WTC11 (cell line): ENCODE measurements around the gene RNF224. TPM values are rescaled to one million over a fixed set of nuclear protein-coding genes. Genes with fewer than 3 reads are reported as not detected.

ENCODE experiments used
- ATAC-seq: fragments of 200-7000 bp; cut with Tn5 transposase; 2 replicates; pipeline ENCODE4 v1.10.0; 2021; ENCODE audit warnings: mild to moderate bottlenecking, moderate library complexity
- CTCF ChIA-PET: fragments of 300-600 bp; sonication (Branson Sonifier 250); formaldehyde crosslinking; loops from one replicate; lab custom pipeline; 2021; ENCODE audit warnings: antibody characterized with exemption; lab: Charles Lee
- POLR2A ChIA-PET: fragments of 350-600 bp; sonication (Branson Sonifier 250); formaldehyde crosslinking; loops from one replicate; lab custom pipeline; 2021; ENCODE audit warnings: antibody characterized with exemption; lab: Charles Lee
- DNase-seq: peaks from one replicate; pipeline ENCODE4 v3.0.0; 2021; ENCODE audit warnings: low spot score
- H3K27ac Mint-ChIP-seq: 2 replicates; pipeline ENCODE4 v1.8.0; 2021; ENCODE audit warnings: mixed read lengths
- H3K27me3 Mint-ChIP-seq: 2 replicates; pipeline ENCODE4 v1.8.0; 2021; ENCODE audit warnings: low read depth, mild to moderate bottlenecking, moderate library complexity, mixed read lengths
- H3K36me3 Mint-ChIP-seq: 2 replicates; pipeline ENCODE4 v1.8.0; 2021; ENCODE audit warnings: mixed read lengths
- H3K4me1 Mint-ChIP-seq: 2 replicates; pipeline ENCODE4 v1.8.0; 2022; ENCODE audit warnings: mixed read lengths
- H3K4me3 Mint-ChIP-seq: 2 replicates; pipeline ENCODE4 v1.8.0; 2021; ENCODE audit warnings: mild to moderate bottlenecking, moderate library complexity, mixed read lengths
- H3K9me3 Mint-ChIP-seq: 2 replicates; pipeline ENCODE4 v1.8.0; 2021; ENCODE audit warnings: mixed read lengths
- ATF3 ChIP-seq: sonication (generic); formaldehyde crosslinking; conservative IDR thresholded peaks from 2 replicates; pipeline ENCODE4 v1.8.1; 2022; ENCODE audit warnings: mild to moderate bottlenecking, missing genetic modification reagents
- CREB1 ChIP-seq: sonication (generic); formaldehyde crosslinking; IDR thresholded peaks from 2 replicates; pipeline ENCODE4 v1.8.0; 2023; ENCODE audit warnings: mild to moderate bottlenecking, missing genetic modification reagents
- EMX1 ChIP-seq: fragments of 250-450 bp; sonication (Bioruptor Pico); IDR thresholded peaks from 2 replicates; pipeline ENCODE4 v1.8.0; 2021; ENCODE audit warnings: mild to moderate bottlenecking
- ETV6 ChIP-seq: sonication (generic); formaldehyde crosslinking; IDR thresholded peaks from 2 replicates; pipeline ENCODE4 v1.8.1; 2022; ENCODE audit warnings: mild to moderate bottlenecking, missing genetic modification reagents
- JUN ChIP-seq: sonication (generic); formaldehyde crosslinking; IDR thresholded peaks from 2 replicates; pipeline ENCODE4 v1.8.0; 2023; ENCODE audit warnings: mild to moderate bottlenecking, missing genetic modification reagents
- NR2C2 ChIP-seq: sonication (generic); formaldehyde crosslinking; IDR thresholded peaks from 2 replicates; pipeline ENCODE4 v1.8.0; 2022; ENCODE audit warnings: mild to moderate bottlenecking, missing genetic modification reagents
- NR3C1 ChIP-seq: sonication (generic); formaldehyde crosslinking; conservative IDR thresholded peaks from 2 replicates; pipeline ENCODE4 v1.8.1; 2023; ENCODE audit warnings: low read depth, mild to moderate bottlenecking, missing genetic modification reagents
- PRRX2 ChIP-seq: fragments of 250-450 bp; sonication (Bioruptor Pico); IDR thresholded peaks from 2 replicates; pipeline ENCODE4 v1.8.0; 2021; ENCODE audit warnings: mild to moderate bottlenecking
- RELA ChIP-seq: sonication (generic); formaldehyde crosslinking; IDR thresholded peaks from 2 replicates; pipeline ENCODE4 v1.8.1; 2022; ENCODE audit warnings: missing genetic modification reagents, mild to moderate bottlenecking, borderline replicate concordance
- RORB ChIP-seq: fragments of 250-450 bp; sonication (Bioruptor Pico); IDR thresholded peaks from 2 replicates; pipeline ENCODE4 v1.9.0; 2021; ENCODE audit warnings: mild to moderate bottlenecking
- SMAD3 ChIP-seq: sonication (generic); formaldehyde crosslinking; IDR thresholded peaks from 2 replicates; pipeline ENCODE4 v1.8.0; 2022; ENCODE audit warnings: missing genetic modification reagents, mild to moderate bottlenecking, borderline replicate concordance
- SMAD4 ChIP-seq: sonication (generic); formaldehyde crosslinking; IDR thresholded peaks from 2 replicates; pipeline ENCODE4 v1.8.0; 2022; ENCODE audit warnings: mild to moderate bottlenecking, missing genetic modification reagents
- USF2 ChIP-seq: sonication (generic); formaldehyde crosslinking; IDR thresholded peaks from 2 replicates; pipeline ENCODE4 v1.8.1; 2023; ENCODE audit warnings: mild to moderate bottlenecking, missing genetic modification reagents, moderate library complexity
- ZNF121 ChIP-seq: sonication (generic); formaldehyde crosslinking; IDR thresholded peaks from 2 replicates; pipeline ENCODE4 v1.8.0; 2023; ENCODE audit warnings: missing genetic modification reagents
- ZNF416 ChIP-seq: fragments of 250-450 bp; sonication (Bioruptor Pico); IDR thresholded peaks from 2 replicates; pipeline ENCODE4 v1.9.0; 2021; ENCODE audit warnings: mild to moderate bottlenecking, inconsistent platforms
- ZNF423 ChIP-seq: fragments of 250-450 bp; sonication (Bioruptor Pico); IDR thresholded peaks from 2 replicates; pipeline ENCODE4 v2.1.2; 2022; ENCODE audit warnings: mild to moderate bottlenecking, moderate library complexity
- ZNF671 ChIP-seq: fragments of 250-450 bp; sonication (Bioruptor Pico); IDR thresholded peaks from 2 replicates; pipeline ENCODE4 v1.8.0; 2021; ENCODE audit warnings: mild to moderate bottlenecking
- total RNA-seq: library from RNA; stranded (reverse); gene quantifications from 3 replicates; pipeline ENCODE4 v1.2.3, GENCODE V29; 2021
- TF ChIP-seq, protein P1 (sequence below): fragments of 250-450 bp; sonication (Bioruptor Pico); IDR thresholded peaks from 2 replicates; pipeline ENCODE4 v1.9.0; 2021; ENCODE audit warnings: mild to moderate bottlenecking
- TF ChIP-seq, protein P2 (sequence below): fragments of 250-450 bp; sonication (Bioruptor Pico); conservative IDR thresholded peaks from 2 replicates; pipeline ENCODE4 v1.9.0; 2021; ENCODE audit warnings: mild to moderate bottlenecking
- TF ChIP-seq, protein P3 (sequence below): sonication (generic); formaldehyde crosslinking; IDR thresholded peaks from 2 replicates; pipeline ENCODE4 v1.8.0; 2022; ENCODE audit warnings: mild to moderate bottlenecking, missing genetic modification reagents
- TF ChIP-seq, protein P4 (sequence below): sonication (generic); formaldehyde crosslinking; IDR thresholded peaks from 2 replicates; pipeline ENCODE4 v1.8.0; 2023; ENCODE audit warnings: missing genetic modification reagents

The RNF224 gene
- total RNA-seq, 1 experiment from 2014 or later = 0.59 TPM

GRCh38 chr9:137182836-137183235 is 44.5 kb upstream of the RNF224 start:
- ATAC-seq (no peak), DNase-seq (no peak)
- H3K9me3 Mint-ChIP-seq = no peaks in the 10 kb centered on the region
- H3K27ac Mint-ChIP-seq = no peak overlapping the region
- peaks cover 12% of the 10 kb centered on the region for H3K4me1 Mint-ChIP-seq
- ChIA-PET POLR2A (no interaction called here), CTCF (no interaction called here)
- peaks cover 9% of the 10 kb centered on the region for H3K36me3 Mint-ChIP-seq
- H3K4me3 Mint-ChIP-seq = no peak overlapping the region
- TF ChIP-seq RORB (CRISPR knock-in tag) (no peak), SMAD4 (CRISPR knock-in tag) (no peak), ZNF671 (no peak), PRRX2 (CRISPR knock-in tag) (no peak), NR2C2 (CRISPR knock-in tag) (no peak), EMX1 (CRISPR knock-in tag) (no peak), ZNF121 (CRISPR knock-in tag) (no peak), ATF3 (CRISPR knock-in tag) (no peak), RELA (no peak), ETV6 (CRISPR knock-in tag) (no peak), SMAD3 (CRISPR knock-in tag) (no peak), JUN (CRISPR knock-in tag) (no peak), ZNF416 (CRISPR knock-in tag) (no peak), ZNF423 (no peak), USF2 (CRISPR knock-in tag) (no peak), CREB1 (no peak)
- TF ChIP-seq, protein P1, sequence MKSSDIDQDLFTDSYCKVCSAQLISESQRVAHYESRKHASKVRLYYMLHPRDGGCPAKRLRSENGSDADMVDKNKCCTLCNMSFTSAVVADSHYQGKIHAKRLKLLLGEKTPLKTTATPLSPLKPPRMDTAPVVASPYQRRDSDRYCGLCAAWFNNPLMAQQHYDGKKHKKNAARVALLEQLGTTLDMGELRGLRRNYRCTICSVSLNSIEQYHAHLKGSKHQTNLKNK = no peak
- TF ChIP-seq, protein P2, sequence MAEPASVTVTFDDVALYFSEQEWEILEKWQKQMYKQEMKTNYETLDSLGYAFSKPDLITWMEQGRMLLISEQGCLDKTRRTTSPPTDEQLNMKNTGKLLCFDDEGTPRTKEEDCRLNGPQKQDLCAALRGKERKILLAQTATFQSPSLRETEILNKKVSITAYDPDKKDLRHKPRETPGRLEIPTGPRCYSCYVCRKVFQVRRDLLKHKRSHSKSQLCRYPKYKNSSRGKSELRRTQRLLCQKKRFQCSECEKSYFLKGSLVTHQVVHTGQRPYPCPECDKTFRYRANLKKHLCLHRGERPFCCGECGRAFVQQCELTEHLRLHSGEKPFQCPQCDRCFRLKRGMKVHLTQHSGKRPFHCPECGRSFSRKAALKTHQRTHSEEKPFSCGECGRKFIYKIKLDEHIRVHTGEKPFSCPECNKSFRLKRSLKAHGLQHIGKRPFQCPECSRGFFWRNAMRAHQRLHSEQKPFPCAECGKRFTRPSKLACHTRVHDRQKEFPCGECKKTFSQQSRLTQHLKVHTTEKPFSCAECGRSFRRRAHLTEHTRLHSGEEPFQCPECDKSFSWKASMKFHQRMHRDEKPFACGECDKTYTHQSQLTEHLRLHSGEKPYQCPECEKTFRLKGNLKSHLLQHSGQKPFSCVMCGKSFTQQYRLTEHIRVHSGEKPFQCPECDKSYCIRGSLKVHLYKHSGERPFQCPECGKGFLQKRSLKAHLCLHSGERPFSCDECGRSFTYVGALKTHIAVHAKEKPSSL = no peak
- TF ChIP-seq, protein P3, sequence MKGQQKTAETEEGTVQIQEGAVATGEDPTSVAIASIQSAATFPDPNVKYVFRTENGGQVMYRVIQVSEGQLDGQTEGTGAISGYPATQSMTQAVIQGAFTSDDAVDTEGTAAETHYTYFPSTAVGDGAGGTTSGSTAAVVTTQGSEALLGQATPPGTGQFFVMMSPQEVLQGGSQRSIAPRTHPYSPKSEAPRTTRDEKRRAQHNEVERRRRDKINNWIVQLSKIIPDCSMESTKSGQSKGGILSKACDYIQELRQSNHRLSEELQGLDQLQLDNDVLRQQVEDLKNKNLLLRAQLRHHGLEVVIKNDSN (CRISPR knock-in tag) = no peak
- TF ChIP-seq, protein P4, sequence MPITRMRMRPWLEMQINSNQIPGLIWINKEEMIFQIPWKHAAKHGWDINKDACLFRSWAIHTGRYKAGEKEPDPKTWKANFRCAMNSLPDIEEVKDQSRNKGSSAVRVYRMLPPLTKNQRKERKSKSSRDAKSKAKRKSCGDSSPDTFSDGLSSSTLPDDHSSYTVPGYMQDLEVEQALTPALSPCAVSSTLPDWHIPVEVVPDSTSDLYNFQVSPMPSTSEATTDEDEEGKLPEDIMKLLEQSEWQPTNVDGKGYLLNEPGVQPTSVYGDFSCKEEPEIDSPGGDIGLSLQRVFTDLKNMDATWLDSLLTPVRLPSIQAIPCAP (CRISPR knock-in tag) = no peak
- no peaks in the 10 kb centered on the region; the same call in 1 of the 2 replicates for H3K27me3 Mint-ChIP-seq

DNA sequence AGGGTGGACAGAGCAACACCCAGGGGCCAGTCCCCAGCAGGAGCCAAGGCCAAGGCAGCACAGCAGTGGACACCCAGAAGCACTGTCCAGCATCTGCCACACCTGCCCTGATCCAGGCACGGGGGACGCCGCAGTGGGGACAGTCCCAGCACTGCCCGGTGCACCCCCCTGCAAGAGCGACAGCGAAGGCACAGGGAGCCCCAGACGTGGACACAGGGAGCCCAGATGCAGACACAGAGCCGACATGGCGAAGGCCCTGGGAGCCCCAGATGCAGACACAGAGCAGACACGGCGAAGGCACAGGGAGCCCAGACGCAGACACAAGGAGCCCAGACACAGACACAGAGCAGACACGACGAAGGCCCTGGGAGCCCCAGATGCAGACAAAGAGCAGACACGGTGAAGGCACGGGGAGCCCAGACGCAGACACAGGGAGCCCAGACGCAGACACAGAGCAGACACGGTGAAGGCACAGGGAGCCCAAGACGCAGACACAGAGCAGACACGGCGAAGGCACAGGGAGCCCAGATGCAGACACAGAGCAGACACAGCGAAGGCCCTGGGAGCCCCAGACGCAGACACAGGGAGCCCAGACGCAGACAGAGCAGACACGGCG is 43.2 kb upstream of the RNF224 start:
- TF ChIP-seq NR3C1 = no peak
- TF ChIP-seq, all 79 proteins: peak for 0
- Mint-ChIP-seq H3K4me1 (peaks cover 14% of the 10 kb centered on the region), H3K4me3 (no peak overlapping the region), H3K27me3 (no peaks in the 10 kb centered on the region; the same call in 1 of the 2 replicates), H3K27ac (no peak overlapping the region), H3K36me3 (peaks cover 9% of the 10 kb centered on the region), H3K9me3 (no peaks in the 10 kb centered on the region)
- ATAC-seq (no peak), DNase-seq (no peak)
- CTCF ChIA-PET = no interaction called here
- POLR2A ChIA-PET = no interaction called here
